GM18867 (cell line): Measurements from ENCODE around the gene FAN1.
A peak's percentile ranks its signal among the peaks of the same experiment; 100 is the strongest.

Experiments
- ATAC-seq: cut with Tn5 transposase; IDR thresholded peaks from one replicate; pipeline ENCODE4 v1.9.1; 2021; ENCODE audit warnings: mild to moderate bottlenecking, moderate library complexity; ENCODE audit not compliant: unreplicated experiment

The FAN1 gene

DNA sequence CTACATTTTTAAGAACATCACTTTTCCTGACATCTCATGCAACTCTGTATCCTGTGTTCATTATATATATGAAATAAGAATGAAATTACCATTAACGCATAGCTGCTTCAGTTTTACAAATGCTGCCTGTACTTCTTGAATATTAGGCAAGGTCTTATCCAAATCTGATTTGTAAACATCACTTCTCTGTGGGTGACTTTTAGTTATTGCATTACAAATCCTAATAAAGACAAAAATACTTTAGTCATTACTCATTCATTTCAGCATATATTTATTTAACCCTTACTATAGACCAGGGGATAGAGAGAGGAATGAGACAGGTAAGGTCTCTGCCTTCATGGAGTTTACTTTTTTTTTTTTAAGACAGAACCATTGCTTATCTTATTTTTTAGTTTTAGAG, 51.0 kb downstream of the FAN1 start:
- ATAC-seq: no peak

DNA sequence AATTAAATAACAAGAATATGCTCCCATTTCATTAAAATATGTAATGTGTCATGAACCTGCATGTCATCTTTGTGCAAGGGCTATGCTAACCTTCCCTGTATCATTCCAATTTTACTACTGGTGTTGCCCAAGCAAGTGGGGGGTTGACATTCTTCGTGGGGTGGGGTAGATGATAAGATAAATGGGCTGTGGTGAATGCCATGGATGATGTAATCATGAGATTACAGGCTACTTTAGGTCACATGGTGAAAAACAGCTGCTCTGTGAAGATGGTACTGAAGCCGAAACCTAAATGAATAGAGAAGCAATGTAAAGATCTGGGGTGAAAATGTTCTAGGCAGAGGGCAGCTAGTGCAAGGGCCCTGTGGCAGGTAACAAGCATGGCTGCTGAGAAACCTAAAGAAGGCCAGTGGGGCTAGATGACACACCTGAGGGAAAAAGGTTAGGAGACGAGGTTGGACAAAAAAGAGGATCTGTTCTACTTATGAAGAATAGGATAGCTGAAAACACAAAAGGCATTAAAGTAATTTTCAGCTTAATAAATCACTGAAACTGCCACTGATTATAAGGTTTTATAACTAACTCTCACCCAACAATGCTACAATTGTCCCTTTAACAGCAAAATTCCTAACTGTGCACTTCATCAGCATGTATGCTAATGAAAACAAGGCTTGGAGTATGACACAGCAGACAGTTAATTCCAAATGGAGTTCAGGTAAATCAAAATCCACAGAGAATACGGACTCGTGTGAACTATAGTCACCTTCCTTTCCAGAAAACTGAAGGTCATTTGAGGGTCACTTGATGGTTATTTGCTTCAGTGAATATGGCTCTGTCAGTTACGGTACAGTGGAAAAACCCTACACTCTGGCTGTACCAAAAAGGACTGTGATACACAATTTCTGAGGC, 52.8 kb downstream of the FAN1 start:
- ATAC-seq: no peak

DNA sequence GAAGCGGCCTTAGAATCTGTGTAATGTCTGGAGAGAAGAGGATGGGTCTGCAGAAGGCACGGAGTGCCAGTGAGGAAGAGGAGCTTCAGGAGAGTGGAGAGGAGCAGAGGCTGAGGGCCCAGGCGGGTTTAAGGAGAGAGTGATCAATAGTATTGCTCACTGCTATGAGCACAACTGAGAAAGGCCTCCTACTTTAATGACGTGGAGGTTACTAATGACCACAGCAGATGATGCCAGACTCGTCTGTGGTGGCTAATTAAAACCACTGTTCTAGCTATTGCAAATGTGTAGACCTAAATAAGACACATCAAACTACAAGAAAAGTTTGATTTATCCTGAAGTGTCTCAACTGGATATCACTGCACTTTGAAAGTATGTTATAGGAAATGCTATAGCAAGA, 54.5 kb downstream of the FAN1 start:
- ATAC-seq: no peak

DNA sequence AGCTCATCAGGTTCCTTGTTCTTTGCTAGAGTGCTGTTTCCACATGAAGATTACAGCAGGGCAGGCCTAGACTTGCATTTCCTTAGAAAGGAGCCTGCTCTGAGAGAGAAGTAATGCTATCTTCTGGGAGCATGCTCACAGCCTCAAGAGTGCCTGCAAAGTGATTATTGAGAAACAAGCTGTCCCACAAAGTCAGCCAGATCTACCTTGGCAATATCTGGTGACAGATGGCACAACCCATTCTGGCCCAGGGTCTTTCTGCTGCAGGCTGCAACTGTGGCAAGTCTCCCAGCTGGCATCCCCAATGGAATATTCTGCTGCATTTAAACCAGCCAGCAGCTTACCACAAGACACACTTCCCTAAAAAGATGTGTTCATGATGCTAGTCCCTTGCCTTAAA, 58.4 kb downstream of the FAN1 start:
- ATAC-seq: no peak

DNA sequence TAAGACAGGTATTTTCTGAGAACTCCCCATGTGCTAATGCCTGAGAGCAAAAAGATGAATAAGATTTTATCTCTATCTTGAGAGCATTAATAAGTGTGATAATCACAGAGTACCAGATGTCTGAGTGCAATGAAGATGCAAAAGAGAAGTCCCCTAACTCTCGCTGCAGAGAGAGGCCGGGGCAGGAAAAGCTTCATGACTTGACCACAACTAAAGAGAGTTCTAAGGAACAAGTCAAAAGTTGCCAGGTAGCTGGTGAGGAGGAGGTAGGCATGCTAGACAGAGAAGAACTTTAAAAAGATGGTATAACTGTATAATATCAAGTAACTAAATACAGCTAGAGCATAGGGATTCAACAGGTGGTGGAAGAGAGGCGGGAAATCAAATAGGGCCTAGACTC, 58.9 kb downstream of the FAN1 start:
- no peak for ATAC-seq

DNA sequence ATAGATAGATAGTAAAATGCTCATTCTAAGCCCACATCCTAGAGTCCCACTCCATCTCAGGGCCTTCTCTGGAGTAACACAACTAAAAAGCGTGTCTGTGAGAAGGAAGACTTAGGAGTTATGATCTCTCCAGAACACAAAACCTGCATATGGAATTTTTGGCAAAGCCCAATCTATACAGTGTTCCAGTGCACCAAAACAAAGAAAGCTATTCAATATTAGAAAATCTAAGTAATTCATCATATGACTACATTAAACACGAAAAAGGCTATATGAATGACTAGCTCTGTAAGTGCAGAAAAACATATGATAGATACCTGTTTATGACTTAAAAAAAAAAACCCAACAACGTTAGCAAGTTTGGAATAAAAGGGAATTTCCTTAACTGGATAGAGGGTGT, 60.0 kb downstream of the FAN1 start:
- ATAC-seq: no peak

DNA sequence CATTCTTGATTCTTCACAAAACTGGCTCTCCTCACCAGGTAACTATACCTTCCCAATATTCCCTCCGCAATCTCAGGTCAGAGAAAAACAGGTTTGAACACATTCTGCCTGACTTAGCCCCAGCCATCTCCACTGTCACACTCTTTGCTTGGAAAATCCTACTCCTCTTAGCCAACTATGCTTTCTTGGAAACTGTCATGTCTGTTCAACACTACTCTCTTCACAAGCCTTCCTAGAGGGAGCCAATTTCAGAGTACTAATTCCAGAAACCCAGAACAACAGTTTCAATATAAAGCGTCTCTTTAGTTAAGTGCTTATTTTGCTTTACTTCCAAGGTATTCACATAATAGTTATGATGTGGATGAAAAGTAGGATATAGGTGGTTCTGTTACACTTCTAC, 66.0 kb downstream of the FAN1 start:
- no peak for ATAC-seq

DNA sequence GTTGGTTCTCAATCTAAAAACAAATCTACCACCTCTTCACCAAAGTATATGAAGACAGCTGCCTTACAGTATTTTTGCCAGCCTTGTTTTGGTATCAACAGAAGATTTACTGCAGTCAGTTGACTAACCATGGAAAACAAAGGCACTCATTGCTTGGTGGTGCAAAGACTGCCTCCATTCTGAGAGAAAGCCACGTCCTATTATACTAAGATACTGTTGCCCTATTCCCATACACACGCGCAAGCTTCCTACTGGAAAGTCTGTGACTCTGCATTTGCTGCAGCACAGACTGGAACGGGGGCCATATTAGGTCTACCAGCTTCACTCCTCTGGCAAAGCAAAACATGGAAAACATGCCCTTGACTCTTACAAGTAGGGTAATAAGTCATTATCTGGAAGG, 69.7 kb downstream of the FAN1 start:
- ATAC-seq: no peak

DNA sequence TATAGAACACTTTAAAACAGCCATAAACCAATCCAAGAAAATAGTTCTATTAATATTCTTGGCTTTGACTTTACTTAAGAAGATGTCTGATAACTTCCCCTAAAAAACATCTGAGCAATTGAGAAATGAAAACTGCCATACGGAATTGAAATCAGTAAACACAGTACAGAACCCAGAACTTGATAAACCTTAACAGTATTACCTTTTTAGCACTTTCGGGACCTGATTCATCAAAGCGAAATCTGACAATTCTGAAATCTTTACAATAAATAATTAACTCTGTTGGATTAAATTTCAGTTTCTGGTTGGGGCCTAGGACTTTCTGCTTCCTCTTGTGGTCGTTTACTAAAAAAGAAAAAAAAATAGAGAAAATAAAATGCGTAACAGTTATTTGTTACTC, 70.4 kb downstream of the FAN1 start:
- ATAC-seq: no peak

DNA sequence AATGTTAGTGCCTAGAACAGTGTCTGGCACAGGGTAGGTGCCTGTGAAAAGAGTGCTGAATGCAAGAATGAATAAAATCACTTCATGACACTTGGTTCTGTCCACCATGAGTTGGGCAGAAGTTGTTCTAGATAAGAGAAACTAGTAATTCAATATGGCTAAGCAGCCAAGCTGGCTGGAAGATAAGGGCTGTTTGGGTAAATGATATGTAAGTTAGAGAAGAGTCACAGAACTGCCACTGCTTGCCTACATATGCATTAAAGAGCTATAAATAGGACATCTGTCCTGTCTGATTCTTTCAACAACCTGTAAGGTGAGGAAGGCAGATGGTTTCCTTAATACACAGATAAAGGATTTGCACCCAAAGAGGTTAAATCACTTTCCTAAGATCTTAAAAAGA, 74.6 kb downstream of the FAN1 start:
- no peak for ATAC-seq

DNA sequence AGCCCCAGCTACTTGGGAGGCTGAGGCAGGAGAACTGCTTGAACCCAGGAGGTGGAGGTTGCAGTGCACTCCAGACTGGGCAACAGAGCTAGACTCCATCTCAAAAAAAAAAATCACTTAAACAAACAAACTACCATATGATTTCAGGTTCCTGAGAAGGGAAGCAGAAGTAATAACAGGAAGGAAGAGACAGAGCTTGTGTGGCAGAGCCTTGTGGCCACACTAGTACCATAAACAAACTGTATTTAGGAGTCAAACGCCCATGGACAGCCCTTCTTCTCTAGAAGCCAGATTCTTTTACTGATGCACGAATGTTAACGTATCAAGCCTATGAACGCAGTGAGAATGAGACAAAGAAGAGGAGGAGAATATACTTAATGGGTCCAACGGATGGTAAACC, 75.7 kb downstream of the FAN1 start:
- ATAC-seq: no peak

DNA sequence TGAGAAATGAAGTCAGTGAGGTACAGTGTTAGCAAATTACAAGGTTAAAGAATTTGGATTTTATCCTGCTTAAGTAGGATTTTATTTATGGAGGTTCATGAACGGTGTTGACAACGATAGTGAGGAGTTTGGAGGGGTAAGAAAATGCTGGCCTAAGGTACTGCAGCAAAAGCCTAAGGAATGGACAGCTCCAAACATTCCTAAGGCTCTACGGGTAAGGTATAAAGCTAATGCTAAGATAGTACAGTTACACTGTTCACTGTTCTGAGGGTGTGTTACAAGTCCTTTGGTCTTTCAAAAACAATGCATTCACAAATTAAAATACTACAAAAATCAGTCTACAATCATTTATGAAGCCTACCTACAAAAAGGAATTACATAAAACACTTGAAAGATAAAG, 80.4 kb downstream of the FAN1 start:
- ATAC-seq: no peak

DNA sequence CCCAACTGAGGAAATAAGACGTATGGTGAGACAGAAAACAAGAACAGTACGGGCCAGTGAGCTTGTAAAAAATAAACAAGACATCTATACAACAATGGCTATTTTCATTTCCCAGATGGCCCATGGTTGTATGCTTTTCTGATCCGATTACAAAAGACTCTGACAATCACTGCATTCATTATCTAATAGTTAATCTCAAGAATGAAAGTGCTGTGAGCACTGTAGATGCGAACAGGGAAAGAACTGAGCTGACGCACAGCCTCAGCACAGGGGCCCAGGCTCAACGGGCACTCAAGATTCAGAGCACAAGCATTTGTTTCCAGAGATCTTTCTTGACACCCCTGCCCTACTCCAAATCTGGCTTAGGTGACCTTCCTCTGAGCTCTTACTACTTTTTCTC, 80.8 kb downstream of the FAN1 start:
- ATAC-seq: no peak

DNA sequence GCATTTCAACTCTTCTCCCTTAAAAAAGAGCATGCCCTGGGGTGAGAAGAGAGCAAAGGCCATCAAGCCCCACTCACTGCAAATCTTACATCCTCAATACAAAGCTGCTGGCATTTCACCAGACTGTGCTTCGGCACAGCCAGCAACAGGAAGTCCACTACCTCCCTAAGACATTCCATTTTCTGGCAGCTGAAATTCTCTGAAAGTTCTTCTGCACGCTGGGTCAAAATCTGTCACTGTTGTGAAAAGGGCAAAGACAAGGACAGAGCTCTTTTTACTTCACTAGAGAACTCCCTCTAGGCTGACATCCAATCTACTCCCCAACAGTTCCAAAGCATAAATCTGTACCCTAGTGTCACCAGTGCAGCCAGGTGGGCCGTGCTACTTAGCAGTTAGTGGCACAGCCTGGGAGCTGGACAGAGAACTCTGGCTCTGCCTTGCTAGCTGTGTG, 81.4 kb downstream of the FAN1 start:
- ATAC-seq: no peak

DNA sequence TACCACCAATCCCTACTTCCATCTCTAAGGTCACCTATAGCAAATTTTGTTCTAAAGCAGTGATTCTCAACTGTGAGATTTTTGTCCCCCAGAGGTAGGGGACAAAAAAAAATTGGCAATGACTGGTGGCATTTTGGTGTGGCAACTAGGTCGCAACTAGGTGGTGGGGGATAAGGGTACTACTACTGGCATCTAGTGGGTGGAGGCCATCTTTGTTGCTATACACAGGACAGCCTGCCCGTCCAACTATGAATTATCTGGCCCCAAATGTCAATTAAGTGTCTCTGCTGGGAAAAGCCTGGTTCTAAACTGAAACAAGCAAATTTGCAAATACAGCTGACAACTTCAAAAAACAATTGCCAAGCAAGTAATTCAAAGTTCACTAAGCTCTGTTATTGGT, 86.3 kb downstream of the FAN1 start:
- no peak for ATAC-seq

DNA sequence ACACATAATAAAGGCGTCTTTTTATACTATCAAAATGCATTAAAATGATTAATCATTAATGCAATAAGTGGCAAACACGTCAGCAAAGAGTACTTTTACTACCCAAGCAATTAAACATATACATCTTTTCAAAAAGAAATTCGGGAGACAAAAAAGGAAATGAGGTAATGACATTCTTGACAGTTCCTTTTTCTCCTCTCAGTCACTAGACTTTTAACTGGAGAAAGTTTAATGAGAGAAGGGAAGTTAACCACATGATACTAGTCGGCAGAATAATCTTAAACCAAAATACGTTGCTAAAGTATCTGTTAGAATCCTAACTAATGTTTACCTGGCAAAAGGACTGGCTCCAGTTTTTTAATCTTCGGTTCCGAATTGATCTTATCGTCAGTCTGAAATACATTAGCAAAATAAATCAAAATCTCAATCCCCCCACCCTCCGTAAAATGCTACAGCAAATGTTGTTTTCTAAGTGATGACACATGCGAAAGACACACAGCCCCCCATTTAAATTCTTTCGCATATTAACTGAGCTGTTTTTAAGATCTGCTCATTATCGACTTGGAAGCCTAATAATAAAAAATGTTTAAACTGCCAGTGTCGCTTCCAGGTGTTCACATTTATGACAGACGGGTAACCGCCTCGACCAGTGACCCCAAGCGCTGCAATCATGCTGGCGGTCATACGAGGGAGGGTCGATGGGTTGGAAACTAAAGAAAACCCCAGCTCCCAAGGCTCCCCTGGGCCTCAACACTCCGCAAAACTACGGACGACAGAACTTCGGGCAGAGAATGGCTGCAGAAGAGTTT, 86.9 kb downstream of the FAN1 start:
- ATAC-seq: no peak

DNA sequence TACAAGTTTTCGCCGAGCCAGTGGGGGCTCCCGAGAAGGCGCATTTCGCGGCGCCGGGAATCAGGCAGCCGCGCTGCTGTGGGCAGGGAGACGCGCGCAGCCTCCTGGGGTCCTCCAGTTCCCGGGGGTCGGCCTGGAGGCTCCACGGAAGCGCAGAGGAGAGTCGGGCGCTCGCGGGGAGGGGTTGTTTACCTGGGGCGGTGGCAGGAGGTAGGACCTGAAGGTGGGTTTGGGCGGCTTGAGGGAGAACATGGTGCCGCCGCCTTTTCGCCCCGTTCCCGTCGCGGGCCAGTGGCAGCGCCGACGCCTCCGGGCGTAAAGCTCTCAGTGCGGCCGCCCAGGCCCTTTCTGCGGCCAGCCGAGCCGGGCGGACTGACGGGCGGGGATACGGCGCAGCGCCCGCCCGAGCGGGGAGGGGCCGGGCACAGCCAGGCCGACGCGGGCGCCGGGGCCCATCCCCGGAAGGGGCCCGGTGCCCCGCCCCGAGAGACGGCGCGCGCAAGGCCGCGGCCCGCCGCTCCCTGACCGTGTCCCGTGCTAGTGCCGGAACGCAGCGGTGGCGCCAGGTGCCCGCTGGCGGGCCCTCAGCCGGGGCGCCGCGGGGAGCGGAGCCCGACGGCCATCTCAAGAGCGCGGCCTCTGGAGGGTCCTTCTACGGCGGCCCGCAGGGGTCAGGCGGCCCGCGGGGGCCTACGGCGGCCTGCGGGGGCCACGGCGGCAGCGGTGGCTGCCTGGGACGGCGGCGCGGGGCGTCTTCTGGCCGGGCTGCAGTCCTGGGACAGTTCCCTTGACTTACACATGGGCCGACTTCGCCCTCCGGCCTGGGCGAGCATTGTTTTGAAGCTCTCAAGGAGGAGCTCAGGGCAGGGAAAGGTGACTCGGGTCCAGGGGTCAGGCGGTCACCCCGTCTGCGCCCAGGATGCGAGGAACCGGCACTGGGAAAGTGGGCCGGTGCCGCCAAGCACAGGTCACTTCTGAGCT, 87.8 kb downstream of the FAN1 start, which contains the start of gene MTMR10:
Gene MTMR10 (minus strand): TSS at position 374 of the 981 bp plus-strand sequence. CDS start 122 bp downstream, at position 252.
- peak; percentile 83 for ATAC-seq

DNA sequence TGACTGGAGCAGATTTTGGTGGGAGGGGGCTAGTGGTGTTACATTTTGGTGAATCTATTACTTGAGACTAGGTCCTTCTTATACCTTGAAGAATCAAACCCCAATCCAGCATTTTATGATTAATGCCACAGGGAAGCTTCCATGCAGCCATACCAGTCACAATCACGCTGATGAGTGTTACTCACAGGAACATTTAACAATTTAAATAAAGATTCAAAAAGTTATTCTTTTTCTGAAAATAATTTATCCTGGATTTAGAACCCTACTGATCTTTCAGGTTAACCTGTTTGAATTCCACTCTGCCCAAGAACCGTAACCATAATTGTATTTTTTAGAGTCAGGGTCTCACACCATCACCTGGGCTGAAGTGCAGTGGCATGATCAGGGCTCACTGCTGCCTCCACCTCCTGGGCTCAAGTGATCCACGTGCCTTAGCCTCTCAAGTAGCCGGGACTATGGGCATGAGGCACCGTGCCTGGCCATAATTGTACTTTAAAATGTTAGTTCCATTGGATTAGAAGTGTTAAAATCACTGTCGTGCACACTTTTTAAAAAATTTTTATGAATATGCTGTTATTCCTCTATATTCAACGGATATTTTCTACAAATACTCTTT, 88.6 kb downstream of the FAN1 start:
- ATAC-seq: no peak
